Left lung (tissue), 10 donors: ENCODE measurements around the gene EPO. TPM values are rescaled to one million over a fixed set of nuclear protein-coding genes. Genes with fewer than 3 reads are reported as not detected.
"Not testable (repeated sequence)": the region's sequence is repeated elsewhere in the genome, so short reads cannot be mapped to it uniquely, and the experiment has no call there.

Experiments used
- ATAC-seq: fragments of 200-7000 bp; cut with Tn5 transposase; one replicate; pipeline ENCODE4 v1.9.1; 2020; ENCODE audit warnings: moderate library complexity
- DNase-seq, 4 donors: peaks; one replicate each; pipeline ENCODE4 v3.0.0-alpha.2; 2013 to 2020
- H3K27ac ChIP-seq, 2 donors: fragments of 200-600 bp; sonication (generic) in 1 of 2; one replicate each; pipeline versions ENCODE4 v1.5.0 to v1.8.0; 2020 to 2021
- H3K27me3 ChIP-seq, 2 donors: fragments of 200-600 bp; sonication (generic) in 1 of 2; one replicate each; pipeline versions ENCODE4 v1.5.0 to v1.8.0; 2020 to 2021
- H3K36me3 ChIP-seq, 2 donors: fragments of 200-600 bp; sonication (generic) in 1 of 2; one replicate each; pipeline versions ENCODE4 v1.5.0 to v1.8.0; 2020 to 2021
- H3K4me1 ChIP-seq, 2 donors: fragments of 200-600 bp; one replicate each; pipeline ENCODE4 v1.8.0; 2021
- H3K4me3 ChIP-seq, 2 donors: fragments of 200-600 bp; sonication (generic) in 1 of 2; one replicate each; pipeline versions ENCODE4 v1.5.0 to v1.8.0; 2020 to 2021; ENCODE audit warnings: mild to moderate bottlenecking in 1 of 2
- H3K9me3 ChIP-seq, 2 donors: fragments of 200-600 bp; sonication (generic) in 1 of 2; one replicate each; pipeline versions ENCODE4 v1.5.0 to v1.8.0; 2020 to 2021
- intact Hi-C, 2 donors: fragments of 100-400 bp; cut with DNase I; formaldehyde crosslinking; loops; one replicate each; pipeline versions ENCODE4 v1.11.2 to v1.14.2; 2022
- polyA plus RNA-seq, 6 donors: library from polyadenylated mRNA; unstranded; fragments of 120-200 nt; gene quantifications; one replicate each; pipeline ENCODE4 v1.2.1, GENCODE V29; 2013; ENCODE audit not compliant: insufficient read length in 6 of 6
- total RNA-seq, 2 donors: library from RNA; stranded (reverse); fragmentation: NEBNext Ultra II Directional; extraction: Animal tissue kit (Norgen Biotek cat#: 25700); gene quantifications; one replicate each; pipeline ENCODE4 v1.2.1, GENCODE V29; 2021
- TF ChIP-seq, protein P1 (sequence below), 2 donors: fragments of 200-600 bp; sonication (generic) in 1 of 2; IDR thresholded peaks; one replicate each; pipeline versions ENCODE4 v1.5.0 to v1.8.0; 2021; ENCODE audit warnings: antibody characterized with exemption in 2 of 2
- donor health status: DM: no; HTN: yes; CAD: no.
- donor health status: DM: no; HTN: no; CAD: no.

The EPO gene
- total and polyA plus RNA-seq, 8 donors: 0.20 to 0.34 (median 0.28) TPM; not detected in 5

DNA sequence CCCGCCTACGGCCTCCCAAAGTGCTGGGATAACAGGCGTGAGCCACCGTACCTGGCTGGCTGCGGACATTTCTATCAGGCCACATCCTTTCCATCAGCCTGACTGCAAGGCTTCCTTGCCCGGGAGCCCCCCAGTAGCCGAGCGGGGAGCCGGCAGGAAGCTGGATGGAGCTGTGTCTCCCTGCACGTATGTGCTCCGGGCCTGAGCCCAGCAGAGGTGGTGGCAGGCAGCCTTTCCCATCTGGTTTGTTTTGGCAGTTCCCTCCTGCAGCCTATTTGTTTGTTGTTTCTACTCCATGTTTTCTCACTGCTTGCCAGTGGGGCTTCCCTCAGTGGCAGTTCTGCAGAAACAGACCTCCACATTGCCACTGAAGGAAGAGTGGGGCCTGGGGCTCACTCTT is 8.9 kb upstream of the EPO start:
- no peaks in the 10 kb centered on the region for H3K27me3 ChIP-seq
- peaks cover 9 to 11% of the 10 kb centered on the region in 2 donors for H3K4me1 ChIP-seq
- TF ChIP-seq, protein P1, sequence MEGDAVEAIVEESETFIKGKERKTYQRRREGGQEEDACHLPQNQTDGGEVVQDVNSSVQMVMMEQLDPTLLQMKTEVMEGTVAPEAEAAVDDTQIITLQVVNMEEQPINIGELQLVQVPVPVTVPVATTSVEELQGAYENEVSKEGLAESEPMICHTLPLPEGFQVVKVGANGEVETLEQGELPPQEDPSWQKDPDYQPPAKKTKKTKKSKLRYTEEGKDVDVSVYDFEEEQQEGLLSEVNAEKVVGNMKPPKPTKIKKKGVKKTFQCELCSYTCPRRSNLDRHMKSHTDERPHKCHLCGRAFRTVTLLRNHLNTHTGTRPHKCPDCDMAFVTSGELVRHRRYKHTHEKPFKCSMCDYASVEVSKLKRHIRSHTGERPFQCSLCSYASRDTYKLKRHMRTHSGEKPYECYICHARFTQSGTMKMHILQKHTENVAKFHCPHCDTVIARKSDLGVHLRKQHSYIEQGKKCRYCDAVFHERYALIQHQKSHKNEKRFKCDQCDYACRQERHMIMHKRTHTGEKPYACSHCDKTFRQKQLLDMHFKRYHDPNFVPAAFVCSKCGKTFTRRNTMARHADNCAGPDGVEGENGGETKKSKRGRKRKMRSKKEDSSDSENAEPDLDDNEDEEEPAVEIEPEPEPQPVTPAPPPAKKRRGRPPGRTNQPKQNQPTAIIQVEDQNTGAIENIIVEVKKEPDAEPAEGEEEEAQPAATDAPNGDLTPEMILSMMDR (IDR thresholded peaks at IDR 0.05): no peak
- no peaks in the 10 kb centered on the region for H3K36me3 ChIP-seq
- intact Hi-C loops: no loop called here
- H3K27ac ChIP-seq: no peak overlapping the region
- ATAC-seq (no peak), DNase-seq (peak in 2 of 4 donors; percentile 54 to 71)
- H3K9me3 ChIP-seq: no peaks in the 10 kb centered on the region
- H3K4me3 ChIP-seq: no peak overlapping the region

DNA sequence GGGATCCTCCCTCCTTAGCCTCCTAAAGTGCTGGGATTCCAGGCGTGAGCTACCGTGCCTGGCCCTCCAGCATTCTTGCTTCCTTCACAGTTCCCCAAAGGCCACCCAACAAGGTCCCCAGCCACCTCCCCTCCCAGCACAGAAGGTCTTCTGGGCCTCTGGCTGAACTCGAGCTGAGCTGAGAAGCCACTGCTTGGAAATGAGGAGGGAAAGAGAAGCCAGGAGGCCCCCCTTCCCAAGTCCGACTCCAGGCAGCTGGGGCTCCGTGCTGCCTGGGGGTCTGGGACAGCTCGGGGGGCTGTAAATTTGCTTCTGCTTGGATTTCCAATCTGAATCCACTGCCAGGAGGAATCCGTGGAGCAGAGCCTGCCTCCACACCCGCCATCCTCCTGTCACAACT is 5.5 kb upstream of the EPO start:
- no peaks in the 10 kb centered on the region for H3K36me3 ChIP-seq
- intact Hi-C loops: no loop called here
- TF ChIP-seq, protein P1 (IDR thresholded peaks at IDR 0.05): no peak

DNA sequence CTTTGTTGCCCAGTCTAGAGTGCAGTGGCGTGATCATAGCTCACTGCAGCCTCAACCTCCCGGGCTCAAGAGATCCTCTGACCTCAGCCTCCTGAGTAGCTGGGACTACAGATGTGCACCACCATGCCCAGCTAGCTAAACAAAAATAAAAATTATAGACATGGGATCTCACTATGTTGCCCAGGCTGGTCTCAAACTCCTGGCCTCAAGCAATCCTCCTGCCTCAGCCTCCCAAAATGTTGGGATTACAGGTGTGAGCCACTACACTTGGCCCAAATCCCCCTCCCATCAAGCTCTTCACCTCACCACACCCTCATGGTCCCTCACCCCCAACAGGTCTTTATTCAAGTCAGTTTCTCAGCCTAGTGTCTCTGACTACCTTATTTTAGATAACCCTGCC is 3.2 kb upstream of the EPO start:
- peaks cover 19 to 31% of the 10 kb centered on the region in 2 donors for H3K27me3 ChIP-seq
- intact Hi-C loops, H3K27ac ChIP-seq, DNase-seq, H3K9me3 ChIP-seq, ATAC-seq, H3K4me3 ChIP-seq, H3K36me3 ChIP-seq, H3K4me1 ChIP-seq: not testable (repeated sequence)

More for the DNA sequence above, 5.5 kb upstream of the EPO start:
- Histone ChIP-seq H3K27ac (no peak overlapping the region), H3K4me1 (no peaks in the 10 kb centered on the region), H3K9me3 (peaks cover 0 to 8% of the 10 kb centered on the region in 2 donors), H3K27me3 (peaks cover under 1 to 8% of the 10 kb centered on the region in 2 donors), H3K4me3 (no peak overlapping the region)
- ATAC-seq: no peak
- peak in 1 of 4 donors; percentile 37 for DNase-seq

DNA sequence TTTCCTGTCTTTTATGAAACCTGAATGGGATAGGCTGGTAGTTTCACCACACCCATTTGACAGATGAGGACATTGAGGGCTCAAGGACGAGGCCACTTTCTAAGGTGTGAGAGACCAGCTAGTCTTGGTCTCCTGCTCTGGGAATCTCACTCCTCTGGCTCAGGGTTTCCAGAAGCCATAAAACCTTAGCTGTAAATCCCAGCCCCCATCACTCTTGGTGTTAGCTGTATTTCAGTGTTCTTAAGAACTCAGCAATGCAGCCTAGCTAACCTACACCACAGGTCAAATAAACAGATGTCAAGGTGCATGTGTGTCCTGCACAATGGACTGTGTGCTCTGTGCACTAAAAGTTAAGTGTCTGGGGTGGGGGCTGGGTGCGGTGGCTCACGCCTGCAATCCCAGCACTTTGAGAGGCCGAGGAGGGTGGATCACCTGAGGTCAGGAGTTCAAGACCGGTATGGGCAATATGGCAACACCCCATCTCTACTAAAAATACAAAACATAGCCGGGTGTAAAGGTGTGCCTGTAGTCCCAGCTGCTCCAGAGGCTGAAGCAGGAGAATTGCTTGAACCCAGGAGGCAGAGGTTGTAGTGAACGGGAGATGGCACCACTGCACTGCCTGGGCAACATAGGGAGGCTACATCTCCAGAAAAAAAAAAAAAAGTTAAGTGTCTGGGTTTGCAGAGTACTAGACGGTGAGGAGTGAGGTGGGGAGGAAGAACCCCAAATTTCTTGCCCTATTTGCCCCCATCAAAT is 567 bp upstream of the EPO start:
- TF ChIP-seq, protein P1 (IDR thresholded peaks at IDR 0.05): no peak
- Histone ChIP-seq H3K9me3 (peaks cover 0 to 8% of the 10 kb centered on the region in 2 donors), H3K27me3 (peaks cover 22 to 48% of the 10 kb centered on the region in 2 donors), H3K36me3 (no peaks in the 10 kb centered on the region), H3K27ac (no peak overlapping the region), H3K4me1 (no peaks in the 10 kb centered on the region), H3K4me3 (no peak overlapping the region)
- ATAC-seq (no peak), DNase-seq (peak in 1 of 4 donors; percentile 18)
- intact Hi-C loops: no loop called here

DNA sequence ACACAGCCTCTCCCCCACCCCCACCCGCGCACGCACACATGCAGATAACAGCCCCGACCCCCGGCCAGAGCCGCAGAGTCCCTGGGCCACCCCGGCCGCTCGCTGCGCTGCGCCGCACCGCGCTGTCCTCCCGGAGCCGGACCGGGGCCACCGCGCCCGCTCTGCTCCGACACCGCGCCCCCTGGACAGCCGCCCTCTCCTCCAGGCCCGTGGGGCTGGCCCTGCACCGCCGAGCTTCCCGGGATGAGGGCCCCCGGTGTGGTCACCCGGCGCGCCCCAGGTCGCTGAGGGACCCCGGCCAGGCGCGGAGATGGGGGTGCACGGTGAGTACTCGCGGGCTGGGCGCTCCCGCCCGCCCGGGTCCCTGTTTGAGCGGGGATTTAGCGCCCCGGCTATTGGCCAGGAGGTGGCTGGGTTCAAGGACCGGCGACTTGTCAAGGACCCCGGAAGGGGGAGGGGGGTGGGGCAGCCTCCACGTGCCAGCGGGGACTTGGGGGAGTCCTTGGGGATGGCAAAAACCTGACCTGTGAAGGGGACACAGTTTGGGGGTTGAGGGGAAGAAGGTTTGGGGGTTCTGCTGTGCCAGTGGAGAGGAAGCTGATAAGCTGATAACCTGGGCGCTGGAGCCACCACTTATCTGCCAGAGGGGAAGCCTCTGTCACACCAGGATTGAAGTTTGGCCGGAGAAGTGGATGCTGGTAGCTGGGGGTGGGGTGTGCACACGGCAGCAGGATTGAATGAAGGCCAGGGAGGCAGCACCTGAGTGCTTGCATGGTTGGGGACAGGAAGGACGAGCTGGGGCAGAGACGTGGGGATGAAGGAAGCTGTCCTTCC is 620 bp downstream of the EPO start:
- Histone ChIP-seq H3K4me1 (peaks cover 4 to 8% of the 10 kb centered on the region in 2 donors), H3K27ac (no peak overlapping the region), H3K36me3 (no peaks in the 10 kb centered on the region), H3K27me3 (peaks cover 22 to 48% of the 10 kb centered on the region in 2 donors), H3K9me3 (peaks cover 0 to 8% of the 10 kb centered on the region in 2 donors), H3K4me3 (no peak overlapping the region)
- intact Hi-C loops: no loop called here
- TF ChIP-seq, protein P1 (IDR thresholded peaks at IDR 0.05): no peak
- no peak for ATAC-seq
- peak in 1 of 4 donors; percentile 61 for DNase-seq
